Loucy (cell line): Measurements from ENCODE around the gene SPTBN2.

Source experiments
- H2AFZ ChIP-seq: fragments of 200-600 bp; sonication (generic); 2 replicates; pipeline ENCODE4 v1.6.0; 2016; ENCODE audit warnings: antibody characterized with exemption, mild to moderate bottlenecking, low read length, moderate library complexity
- H3F3A ChIP-seq: fragments of 200-600 bp; 2 replicates; pipeline ENCODE4 v1.6.0; 2016; ENCODE audit warnings: antibody characterized with exemption, low read depth, mild to moderate bottlenecking
- H3K27me3 ChIP-seq: fragments of 200-600 bp; sonication (generic); 2 replicates; pipeline ENCODE4 v1.6.1; 2014; ENCODE audit warnings: low read length, mild to moderate bottlenecking; ENCODE audit not compliant: insufficient read depth, poor library complexity, severe bottlenecking
- H3K36me3 ChIP-seq: fragments of 200-600 bp; sonication (generic); 2 replicates; pipeline ENCODE4 v1.6.1; 2016; ENCODE audit warnings: low read length; ENCODE audit not compliant: insufficient read depth
- H3K4me1 ChIP-seq: fragments of 200-600 bp; sonication (generic); 2 replicates; pipeline ENCODE4 v1.5.1; 2014; ENCODE audit warnings: low read length, mild to moderate bottlenecking; ENCODE audit not compliant: insufficient read depth, poor library complexity, severe bottlenecking
- H3K4me2 ChIP-seq: fragments of 200-600 bp; sonication (generic); 2 replicates; pipeline ENCODE4 v1.6.0; 2014; ENCODE audit warnings: antibody characterized with exemption, low read length, low read depth, mild to moderate bottlenecking; ENCODE audit not compliant: poor library complexity, severe bottlenecking
- H3K4me3 ChIP-seq: fragments of 200-600 bp; sonication (generic); 2 replicates; pipeline ENCODE4 v1.5.1; 2014; ENCODE audit warnings: low read length, mild to moderate bottlenecking, mixed read lengths; ENCODE audit not compliant: poor library complexity, severe bottlenecking
- H3K79me2 ChIP-seq: fragments of 200-600 bp; sonication (generic); 2 replicates; pipeline ENCODE4 v1.6.1; 2014; ENCODE audit warnings: low read length; ENCODE audit not compliant: insufficient read depth
- H3K9ac ChIP-seq: fragments of 200-600 bp; sonication (generic); 2 replicates; pipeline ENCODE4 v1.6.0; 2014; ENCODE audit warnings: mild to moderate bottlenecking, low read depth, low read length, moderate library complexity; ENCODE audit not compliant: poor library complexity, severe bottlenecking
- H3K9me2 ChIP-seq: fragments of 200-600 bp; sonication (generic); replicated peaks from 2 replicates; pipeline ENCODE4 v1.6.1; 2016; ENCODE audit warnings: low read depth, low read length, mixed read lengths
- H3K9me3 ChIP-seq: fragments of 200-600 bp; sonication (generic); 2 replicates; pipeline ENCODE4 v1.6.1; 2014; ENCODE audit warnings: mild to moderate bottlenecking, antibody characterized with exemption, low read length, low read depth; ENCODE audit not compliant: insufficient read depth
- H4K20me1 ChIP-seq: fragments of 200-600 bp; sonication (generic); 2 replicates; pipeline ENCODE4 v1.6.0; 2014; ENCODE audit warnings: antibody characterized with exemption, low read length, mild to moderate bottlenecking; ENCODE audit not compliant: insufficient read depth, poor library complexity, severe bottlenecking
- EZH2phosphoT487 ChIP-seq: fragments of 200-600 bp; IDR thresholded peaks from 2 replicates; pipeline ENCODE4 v1.6.1; 2018; ENCODE audit warnings: antibody characterized with exemption, mild to moderate bottlenecking, moderate library complexity, borderline replicate concordance
- TF ChIP-seq, protein P1 (sequence below): fragments of 200-600 bp; sonication (generic); conservative IDR thresholded peaks from 2 replicates; pipeline ENCODE4 v1.5.1; 2014; ENCODE audit warnings: mild to moderate bottlenecking, antibody characterized with exemption, low read length

Gene SPTBN2

DNA sequence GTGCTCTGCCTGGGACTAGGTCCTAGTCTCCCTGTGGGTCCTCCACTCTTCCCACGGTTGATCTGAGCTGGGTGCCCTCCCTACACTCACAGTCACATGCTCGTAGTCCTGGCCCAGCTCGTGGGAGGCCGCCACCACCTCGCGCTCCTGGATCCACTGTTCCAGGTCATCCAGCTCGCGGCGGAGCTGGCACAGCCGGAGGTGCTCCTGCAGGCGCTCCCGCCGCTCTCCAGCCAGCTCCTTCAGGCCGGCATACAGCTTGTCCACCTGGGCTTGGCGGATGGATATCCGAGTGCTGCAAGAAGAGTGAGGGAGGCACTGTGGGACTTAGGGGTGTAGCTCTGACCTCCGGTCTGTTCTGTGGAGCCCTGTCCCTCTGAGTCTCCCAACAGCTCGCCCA is 36.6 kb downstream of the SPTBN2 start:
- H3K9me3 ChIP-seq = no peaks in the 10 kb centered on the region
- no peak overlapping the region for H2AFZ ChIP-seq
- H3K36me3 ChIP-seq = no peaks in the 10 kb centered on the region; the same call in 1 of the 2 replicates
- H3F3A ChIP-seq = no peaks in the 10 kb centered on the region
- no peaks in the 10 kb centered on the region for H3K79me2 ChIP-seq
- no peak overlapping the region for H3K4me3 ChIP-seq
- H4K20me1 ChIP-seq = no peaks in the 10 kb centered on the region
- no peak overlapping the region for H3K4me2 ChIP-seq
- H3K9me2 ChIP-seq = no peaks in the 10 kb centered on the region
- no peak overlapping the region for H3K9ac ChIP-seq
- TF ChIP-seq EZH2phosphoT487 = no peak
- TF ChIP-seq, protein P1, sequence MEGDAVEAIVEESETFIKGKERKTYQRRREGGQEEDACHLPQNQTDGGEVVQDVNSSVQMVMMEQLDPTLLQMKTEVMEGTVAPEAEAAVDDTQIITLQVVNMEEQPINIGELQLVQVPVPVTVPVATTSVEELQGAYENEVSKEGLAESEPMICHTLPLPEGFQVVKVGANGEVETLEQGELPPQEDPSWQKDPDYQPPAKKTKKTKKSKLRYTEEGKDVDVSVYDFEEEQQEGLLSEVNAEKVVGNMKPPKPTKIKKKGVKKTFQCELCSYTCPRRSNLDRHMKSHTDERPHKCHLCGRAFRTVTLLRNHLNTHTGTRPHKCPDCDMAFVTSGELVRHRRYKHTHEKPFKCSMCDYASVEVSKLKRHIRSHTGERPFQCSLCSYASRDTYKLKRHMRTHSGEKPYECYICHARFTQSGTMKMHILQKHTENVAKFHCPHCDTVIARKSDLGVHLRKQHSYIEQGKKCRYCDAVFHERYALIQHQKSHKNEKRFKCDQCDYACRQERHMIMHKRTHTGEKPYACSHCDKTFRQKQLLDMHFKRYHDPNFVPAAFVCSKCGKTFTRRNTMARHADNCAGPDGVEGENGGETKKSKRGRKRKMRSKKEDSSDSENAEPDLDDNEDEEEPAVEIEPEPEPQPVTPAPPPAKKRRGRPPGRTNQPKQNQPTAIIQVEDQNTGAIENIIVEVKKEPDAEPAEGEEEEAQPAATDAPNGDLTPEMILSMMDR = no peak
- no peaks in the 10 kb centered on the region for H3K27me3 ChIP-seq
- H3K4me1 ChIP-seq = peaks cover 3% of the 10 kb centered on the region

DNA sequence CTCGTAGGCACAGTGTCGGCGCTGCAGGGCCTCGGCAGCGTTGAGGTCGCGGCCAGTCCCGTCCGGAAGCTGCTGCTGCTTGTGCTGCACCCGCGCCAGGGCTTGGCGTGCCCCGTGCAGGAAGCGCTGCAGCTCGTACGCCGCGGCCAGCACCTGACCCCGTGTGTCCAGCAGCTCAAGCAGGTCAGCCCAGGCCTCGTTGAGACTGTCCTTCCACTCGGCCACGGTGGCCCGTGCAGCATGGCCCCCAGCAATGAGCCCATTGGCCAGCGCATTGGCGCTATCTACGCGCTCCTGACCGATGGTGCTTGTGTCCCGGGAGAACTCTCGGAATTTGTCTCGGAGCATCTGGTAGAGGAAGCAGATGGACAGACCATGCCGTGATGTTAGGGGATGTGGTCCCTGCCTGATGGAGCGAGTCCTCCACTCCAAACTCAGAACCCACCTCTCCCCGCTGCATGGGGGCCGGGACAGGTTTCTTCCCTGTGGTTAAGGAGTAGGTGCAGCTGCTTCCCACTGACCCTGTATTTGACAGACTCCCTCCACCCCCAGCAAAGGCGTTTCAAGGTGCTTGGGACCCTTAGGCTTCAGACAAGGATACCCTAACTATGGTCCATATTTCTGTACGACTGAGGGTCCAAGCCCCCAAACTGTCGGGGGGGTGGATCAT is 37.6 kb downstream of the SPTBN2 start:
- Histone ChIP-seq H3K9ac (no peak overlapping the region), H4K20me1 (no peaks in the 10 kb centered on the region), H3K27me3 (no peaks in the 10 kb centered on the region), H3K9me2 (no peaks in the 10 kb centered on the region), H3K36me3 (no peaks in the 10 kb centered on the region; the same call in 1 of the 2 replicates), H2AFZ (no peak overlapping the region), H3K4me1 (peaks cover 3% of the 10 kb centered on the region), H3K4me2 (no peak overlapping the region), H3K79me2 (no peaks in the 10 kb centered on the region), H3K4me3 (no peak overlapping the region), H3K9me3 (no peaks in the 10 kb centered on the region), H3F3A (no peaks in the 10 kb centered on the region)
- TF ChIP-seq EZH2phosphoT487 = no peak
- TF ChIP-seq, protein P1 = no peak

GRCh38 chr11:66689661-66690590 is 39.1 kb downstream of the SPTBN2 start:
- no peak for TF ChIP-seq EZH2phosphoT487
- TF ChIP-seq, protein P1 = no peak
- H3K79me2 ChIP-seq = no peaks in the 10 kb centered on the region
- H3K4me1 ChIP-seq = peaks cover 1% of the 10 kb centered on the region
- no peak overlapping the region for H3K4me2 ChIP-seq
- H3K9me3 ChIP-seq = no peaks in the 10 kb centered on the region
- no peaks in the 10 kb centered on the region; the same call in 1 of the 2 replicates for H3K36me3 ChIP-seq
- no peaks in the 10 kb centered on the region for H3K27me3 ChIP-seq
- no peak overlapping the region for H3K9ac ChIP-seq
- H4K20me1 ChIP-seq = no peaks in the 10 kb centered on the region
- H3F3A ChIP-seq = no peaks in the 10 kb centered on the region
- no peak overlapping the region for H3K4me3 ChIP-seq
- no peak overlapping the region for H2AFZ ChIP-seq
- no peaks in the 10 kb centered on the region for H3K9me2 ChIP-seq
